Erythroblast (primary cell): ENCODE measurements around the gene FSHR.

Experiments
- DNase-seq, 2 experiments: peaks; one replicate each; lab custom pipeline; 2025; lab: John Stamatoyannopoulos, UW
- GATA1 ChIP-seq: IDR thresholded peaks from 2 replicates; pipeline ENCODE4 v1.6.1; 2011; ENCODE audit warnings: low read depth, mild to moderate bottlenecking, control low read depth, low read length, moderate library complexity
- POLR2A ChIP-seq: IDR thresholded peaks from 2 replicates; pipeline ENCODE4 v1.6.1; 2011; ENCODE audit warnings: mild to moderate bottlenecking, low read length

FSHR gene

GRCh38 chr2:49152824-49153223, 1.5 kb downstream of the FSHR start:
- TF ChIP-seq GATA1 (no peak), POLR2A (no peak)
- no peak for DNase-seq

GRCh38 chr2:49146401-49146800, 7.9 kb downstream of the FSHR start:
- no peak for DNase-seq
- TF ChIP-seq POLR2A, result no peak
- no peak for TF ChIP-seq GATA1

GRCh38 chr2:49131801-49132200, 22.5 kb downstream of the FSHR start:
- DNase-seq, result no peak
- TF ChIP-seq GATA1 (no peak), POLR2A (no peak)

- TF ChIP-seq POLR2A (no peak), GATA1 (no peak)
- DNase-seq, result no peak
Observed at GRCh38 chr2:49129034-49129433, 25.3 kb downstream of the FSHR start.

DNA sequence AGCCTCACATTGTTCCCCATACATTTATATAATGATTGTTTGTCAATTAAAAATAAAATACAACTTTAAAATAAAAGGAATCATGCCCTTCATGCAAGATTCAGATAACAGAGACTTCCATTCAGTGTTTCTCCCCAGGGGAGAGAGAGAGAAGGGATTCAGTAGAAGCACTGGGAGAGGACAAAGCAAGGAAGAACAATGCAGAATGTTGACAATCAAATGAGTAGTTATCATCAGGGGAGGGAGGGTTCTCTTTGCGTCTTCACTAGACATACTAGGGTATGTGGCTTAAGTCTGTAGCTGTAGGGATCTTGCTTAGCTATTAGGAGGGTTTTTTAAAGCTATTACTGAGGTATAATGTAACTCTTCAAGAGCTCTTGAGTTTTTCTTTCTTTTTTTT, 30.7 kb downstream of the FSHR start:
- no peak for DNase-seq
- TF ChIP-seq POLR2A (no peak), GATA1 (no peak)

GRCh38 chr2:49122107-49122506, 32.2 kb downstream of the FSHR start:
- TF ChIP-seq POLR2A, result no peak
- TF ChIP-seq GATA1, result no peak
- DNase-seq, result no peak

DNA sequence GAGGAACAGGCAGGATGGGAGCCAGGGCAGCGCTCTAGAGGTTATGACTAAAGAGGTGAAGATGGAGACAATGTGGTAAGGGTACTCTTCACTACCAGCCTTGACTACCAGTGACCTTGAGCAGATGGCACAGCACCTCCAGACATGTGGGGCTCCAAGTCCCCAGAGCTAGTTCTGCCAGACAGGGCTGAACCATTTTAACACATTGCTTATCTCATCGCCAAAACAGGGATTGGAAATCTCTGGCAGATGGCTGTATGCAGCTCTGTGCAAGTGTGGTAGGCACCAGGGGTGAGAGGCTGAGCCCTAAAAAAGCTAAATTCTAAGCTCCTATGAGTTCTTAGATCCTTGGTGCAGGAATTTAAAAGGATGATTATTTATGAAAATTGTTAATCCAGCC, 41.3 kb downstream of the FSHR start:
- TF ChIP-seq GATA1 (no peak), POLR2A (no peak)
- no peak for DNase-seq

- TF ChIP-seq GATA1 (no peak), POLR2A (no peak)
- no peak for DNase-seq
Observed at GRCh38 chr2:49111456-49111855, 42.9 kb downstream of the FSHR start.

DNA sequence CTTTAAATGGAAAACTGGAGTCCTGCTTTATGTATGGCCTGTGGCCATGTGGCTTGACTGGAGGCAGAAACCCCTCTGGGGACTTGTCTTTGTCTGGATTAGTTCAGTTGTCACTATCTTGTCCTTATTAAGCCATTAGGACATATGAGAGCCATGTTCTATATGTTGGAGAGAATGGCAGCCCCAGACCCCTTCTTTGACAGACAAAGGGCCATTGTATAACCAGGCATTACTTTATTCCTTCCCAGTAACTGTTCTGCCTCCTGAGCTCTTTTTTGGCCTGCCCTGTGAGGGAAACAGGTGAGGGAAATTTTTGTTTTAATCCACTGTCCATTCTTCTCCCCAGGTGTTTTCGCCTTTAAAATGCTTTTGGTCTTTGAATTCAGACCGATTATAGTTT, 43.3 kb downstream of the FSHR start:
- DNase-seq, result no peak
- no peak for TF ChIP-seq POLR2A
- TF ChIP-seq GATA1, result no peak

GRCh38 chr2:49110571-49110970, 43.7 kb downstream of the FSHR start:
- DNase-seq, result no peak
- TF ChIP-seq GATA1 (no peak), POLR2A (no peak)

GRCh38 chr2:49108851-49109250, 45.5 kb downstream of the FSHR start:
- no peak for TF ChIP-seq POLR2A
- no peak for TF ChIP-seq GATA1
- no peak for DNase-seq

GRCh38 chr2:49108436-49108835, 45.9 kb downstream of the FSHR start:
- no peak for TF ChIP-seq GATA1
- TF ChIP-seq POLR2A, result no peak
- no peak for DNase-seq

DNA sequence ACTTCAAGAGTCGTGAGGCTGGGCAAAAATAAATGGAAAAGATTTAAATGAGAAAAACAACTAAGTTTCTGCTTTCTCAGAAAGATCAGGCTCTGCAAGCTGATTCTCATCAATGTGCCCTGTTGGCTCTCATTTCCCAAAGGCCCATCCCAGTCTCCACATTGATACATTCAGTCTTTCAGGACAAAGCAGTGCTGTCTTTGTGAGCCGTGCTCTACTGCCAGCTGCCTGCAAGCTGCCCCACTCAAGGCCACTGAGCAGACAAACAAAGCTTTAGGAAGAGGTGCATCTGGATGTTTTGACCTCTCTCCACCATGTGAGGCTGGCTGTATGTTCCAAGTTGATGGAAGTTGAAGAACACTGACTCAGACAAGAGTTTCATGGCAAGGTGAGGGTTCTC, 48.8 kb downstream of the FSHR start:
- no peak for DNase-seq
- no peak for TF ChIP-seq POLR2A
- TF ChIP-seq GATA1, result no peak

DNA sequence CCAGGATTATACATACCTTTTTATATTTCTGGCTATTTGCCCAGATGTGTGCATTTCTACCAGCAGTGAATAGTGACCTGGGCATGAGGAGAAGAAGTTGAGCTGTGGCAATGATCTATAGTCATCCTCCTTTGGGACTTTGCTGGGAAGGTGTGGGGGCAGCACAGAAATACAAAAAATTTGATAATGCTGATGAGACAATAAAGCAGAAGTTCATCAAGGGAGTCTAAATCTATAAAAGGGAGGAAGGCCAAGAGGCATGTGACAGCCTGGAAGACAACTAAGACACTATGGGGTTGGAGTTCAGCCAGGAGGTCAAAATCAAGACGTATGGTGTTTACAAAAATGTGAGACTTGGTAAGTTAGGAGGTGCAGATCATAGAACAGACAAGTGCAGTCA, 52.2 kb downstream of the FSHR start:
- no peak for DNase-seq
- TF ChIP-seq GATA1, result no peak
- no peak for TF ChIP-seq POLR2A

- DNase-seq, result no peak
- no peak for TF ChIP-seq POLR2A
- TF ChIP-seq GATA1, result no peak
Observed at GRCh38 chr2:49080681-49081080, 73.6 kb downstream of the FSHR start.

DNA sequence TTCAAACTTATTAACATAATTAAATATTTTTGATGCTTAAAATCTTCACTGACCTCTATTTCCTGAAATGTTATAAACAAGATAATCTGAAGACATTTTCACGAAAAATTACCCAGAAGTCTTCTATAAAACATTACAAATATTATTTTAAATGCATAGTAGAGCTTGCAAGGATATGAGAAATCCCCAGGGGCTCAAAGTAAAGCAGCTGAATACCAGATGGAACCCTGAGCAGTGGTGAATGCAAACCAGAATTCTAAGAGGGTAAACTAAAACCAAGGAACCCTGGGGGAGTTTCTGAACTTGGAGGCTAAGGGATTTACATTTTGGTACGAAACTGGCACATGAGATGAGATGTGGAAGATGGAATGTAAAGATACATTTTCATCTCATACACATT, 83.6 kb downstream of the FSHR start:
- TF ChIP-seq GATA1 (no peak), POLR2A (no peak)
- no peak for DNase-seq

DNA sequence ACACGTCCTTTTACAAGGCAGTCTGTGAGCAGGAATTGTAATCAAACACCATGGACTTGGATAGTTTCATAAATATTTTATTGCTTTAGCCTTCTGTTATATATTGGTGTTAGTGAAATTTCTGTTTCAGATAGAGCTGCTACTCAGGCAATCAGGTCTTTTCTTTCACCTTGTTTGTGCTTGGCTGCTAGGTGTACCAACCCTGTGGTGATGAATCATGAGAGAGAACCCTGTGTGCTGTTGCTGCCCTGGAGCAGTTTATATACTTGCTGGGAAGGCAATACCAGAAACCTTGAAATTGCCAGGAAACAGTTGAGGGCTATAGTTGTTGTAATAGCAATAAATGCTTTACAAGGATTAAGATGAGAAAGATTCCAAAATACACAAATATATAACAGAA, 84.5 kb downstream of the FSHR start:
- DNase-seq, result no peak
- TF ChIP-seq POLR2A (no peak), GATA1 (no peak)

- TF ChIP-seq GATA1 (no peak), POLR2A (no peak)
- no peak for DNase-seq
Observed at GRCh38 chr2:49068613-49069012, 85.7 kb downstream of the FSHR start.
